ENCODE results near the gene CXCL10.

CXCL10 gene

DNA sequence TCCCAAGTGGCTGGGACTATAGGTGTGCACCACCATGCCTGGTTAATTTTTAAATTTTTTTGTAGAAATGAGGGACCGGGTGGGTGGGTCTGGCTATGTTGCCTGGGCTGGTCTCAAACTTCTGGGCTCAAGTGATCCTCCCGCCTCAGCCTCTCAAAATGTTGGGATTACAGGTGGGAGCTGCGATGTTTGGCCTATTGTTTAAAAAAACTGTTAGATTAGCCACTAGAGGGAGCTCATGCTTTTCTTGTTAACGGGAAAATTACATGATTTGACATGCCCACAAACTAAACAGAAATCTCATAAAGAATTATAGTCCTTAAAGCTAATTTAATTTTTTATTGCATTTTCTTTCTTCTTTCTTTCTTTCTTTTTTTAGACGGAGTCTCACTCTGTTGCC lies 27.6 kb downstream of the CXCL10 start:
- no peak overlapping the region for H3K4me3 ChIP-seq (ENCODE audit: low read length)
- TF ChIP-seq CTCF (IDR thresholded peaks at IDR 0.05; ENCODE audit: insufficient read depth, low read depth, low read length, missing control alignments), result peak; percentile 47
- DNase-seq (ENCODE audit: low read depth), result peak; percentile 70

- H3K4me3 ChIP-seq (ENCODE audit: low read length), result no peak overlapping the region
- no peak for DNase-seq (ENCODE audit: low read depth)
- TF ChIP-seq CTCF (IDR thresholded peaks at IDR 0.05; ENCODE audit: insufficient read depth, low read depth, low read length, missing control alignments), result no peak
Measured at GRCh38 chr4:75992462-75992861, 30.8 kb downstream of the CXCL10 start.

GRCh38 chr4:75989846-75990528 lies 33.3 kb downstream of the CXCL10 start:
- peak overlapping the region; percentile 85 for H3K4me3 ChIP-seq (ENCODE audit: low read length)
- no peak for TF ChIP-seq CTCF (IDR thresholded peaks at IDR 0.05; ENCODE audit: insufficient read depth, low read depth, low read length, missing control alignments)
- peak; percentile 5 for DNase-seq (ENCODE audit: low read depth)

DNA sequence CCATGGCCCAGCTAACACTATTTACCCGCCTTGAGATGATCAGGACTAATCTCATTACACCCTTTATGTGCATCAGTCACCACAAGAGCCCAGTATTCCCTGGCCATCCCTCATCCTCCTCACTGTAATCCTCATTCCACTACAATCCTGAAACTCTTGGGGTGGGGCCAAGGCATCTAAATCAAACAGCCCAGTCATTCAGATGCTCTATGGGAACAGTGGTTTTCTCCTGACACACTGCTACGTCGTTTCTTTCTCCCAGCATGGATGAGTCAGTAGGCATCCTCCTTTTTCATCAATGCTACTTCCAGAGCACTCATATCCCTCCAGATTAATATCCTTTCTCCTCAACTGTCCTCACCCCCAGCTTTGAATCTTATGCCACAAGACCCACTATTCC lies 38.2 kb downstream of the CXCL10 start:
- TF ChIP-seq CTCF (IDR thresholded peaks at IDR 0.05; ENCODE audit: insufficient read depth, low read depth, low read length, missing control alignments), result no peak

GRCh38 chr4:75980576-75980975 lies 42.7 kb downstream of the CXCL10 start:
- TF ChIP-seq CTCF (IDR thresholded peaks at IDR 0.05; ENCODE audit: insufficient read depth, low read depth, low read length, missing control alignments), result no peak
- H3K4me3 ChIP-seq (ENCODE audit: low read length), result no peak overlapping the region
- DNase-seq (ENCODE audit: low read depth), result no peak

More for the DNA sequence above, 38.2 kb downstream of the CXCL10 start:
- no peak overlapping the region for H3K4me3 ChIP-seq (ENCODE audit: low read length)
- peak; percentile 80 for DNase-seq (ENCODE audit: low read depth)

GRCh38 chr4:75976177-75976576 lies 47.1 kb downstream of the CXCL10 start:
- no peak overlapping the region for H3K4me3 ChIP-seq (ENCODE audit: low read length)
- no peak for DNase-seq (ENCODE audit: low read depth)
- TF ChIP-seq CTCF (IDR thresholded peaks at IDR 0.05; ENCODE audit: insufficient read depth, low read depth, low read length, missing control alignments), result no peak

- DNase-seq (ENCODE audit: low read depth), result no peak
- no peak overlapping the region for H3K4me3 ChIP-seq (ENCODE audit: low read length)
- TF ChIP-seq CTCF (IDR thresholded peaks at IDR 0.05; ENCODE audit: insufficient read depth, low read depth, low read length, missing control alignments), result no peak
Measured at GRCh38 chr4:75973766-75974165, 49.5 kb downstream of the CXCL10 start.

All from epithelial cell of esophagus (primary cell).